ENCODE data around the gene PRKACG.

The PRKACG gene

DNA sequence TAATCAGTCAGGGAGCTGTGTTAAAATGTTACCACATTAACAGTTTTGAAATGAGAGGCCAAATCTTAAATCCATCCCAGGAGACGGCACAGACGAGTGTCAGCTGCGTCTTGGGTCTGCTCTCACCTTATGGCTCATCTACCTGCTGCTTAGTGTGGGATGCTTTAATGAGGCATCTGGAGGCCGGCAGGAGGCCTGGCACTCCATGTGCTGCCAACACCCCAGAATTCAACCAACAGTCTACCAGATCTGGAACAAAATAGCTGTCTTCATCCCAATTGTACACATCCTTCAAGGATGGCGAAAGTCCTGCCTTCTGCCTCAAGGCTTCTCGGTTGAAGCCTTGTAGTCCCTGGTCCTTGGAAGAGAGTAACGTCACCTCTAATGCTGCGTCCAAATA, 12.0 kb downstream of the PRKACG start:
- no peak for TF ChIP-seq CTCF (IDR thresholded peaks at IDR 0.05; ENCODE audit: extremely low read depth, insufficient read depth, missing control alignments)
- in situ Hi-C loops (cut with MboI; ENCODE audit: low pct_unique_long_range_greater_than_20kb, low sequenced_read_pairs, unreplicated experiment), result loop anchor here (25.0 kb wide), 1 partner anchor 290 kb away; the partner anchor contains the start of gene PIP5K1B
- no peak for DNase-seq (ENCODE audit: low spot score)

DNA sequence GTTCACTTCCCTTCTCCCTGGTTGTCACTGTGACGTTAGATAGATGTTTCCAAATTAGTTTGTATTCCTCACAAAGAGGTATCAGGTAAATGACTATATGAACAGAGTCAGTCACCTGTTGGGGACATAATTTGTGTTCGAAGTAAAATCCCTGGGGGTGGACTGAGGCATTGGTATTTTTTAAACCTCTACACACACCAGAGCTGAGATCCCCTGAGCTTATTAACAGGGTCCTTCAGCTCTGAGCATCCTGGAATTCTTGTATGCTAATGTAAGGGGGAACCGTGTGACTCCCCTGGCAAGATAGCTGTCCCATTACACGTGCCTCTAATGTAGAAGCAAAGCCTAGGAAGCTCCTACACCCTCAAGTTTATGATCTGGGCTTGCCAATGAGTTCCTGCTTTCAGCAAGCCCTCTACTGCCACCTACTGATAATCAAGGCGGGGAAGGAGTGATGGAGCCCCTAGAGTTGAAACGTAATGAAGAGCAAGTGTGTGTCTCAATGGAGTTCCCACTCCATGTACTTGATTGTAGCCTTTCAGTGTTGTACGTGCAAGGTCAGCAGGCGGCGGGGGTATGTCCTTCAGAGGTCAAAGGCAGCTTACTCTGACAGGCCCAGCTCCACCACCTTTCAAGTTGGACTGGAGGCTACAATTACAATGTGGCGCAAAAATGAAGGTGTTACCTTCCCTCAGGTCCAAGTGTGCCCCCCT, 14.4 kb downstream of the PRKACG start:
- TF ChIP-seq CTCF (IDR thresholded peaks at IDR 0.05; ENCODE audit: extremely low read depth, insufficient read depth, missing control alignments), result peak; percentile 84
- in situ Hi-C loops (cut with MboI; ENCODE audit: low pct_unique_long_range_greater_than_20kb, low sequenced_read_pairs, unreplicated experiment), result loop anchor here (10.0 to 25.0 kb wide), 2 partner anchors 287 to 415 kb away; partner anchors contain the start of gene PIP5K1B
- DNase-seq (ENCODE audit: low spot score), result peak; percentile 75

- no peak for TF ChIP-seq CTCF (IDR thresholded peaks at IDR 0.05; ENCODE audit: extremely low read depth, insufficient read depth, missing control alignments)
- in situ Hi-C loops (cut with MboI; ENCODE audit: low pct_unique_long_range_greater_than_20kb, low sequenced_read_pairs, unreplicated experiment), result loop anchor here (10.0 kb wide), 1 partner anchor 414 kb away; no protein-coding TSS in a partner anchor
- DNase-seq (ENCODE audit: low spot score), result no peak
Observed at GRCh38 chr9:68998812-68999211, 15.1 kb downstream of the PRKACG start.

- in situ Hi-C loops (cut with MboI; ENCODE audit: low pct_unique_long_range_greater_than_20kb, low sequenced_read_pairs, unreplicated experiment), result loop anchor here (10.0 kb wide), 1 partner anchor 414 kb away; no protein-coding TSS in a partner anchor
- DNase-seq (ENCODE audit: low spot score), result no peak
- no peak for TF ChIP-seq CTCF (IDR thresholded peaks at IDR 0.05; ENCODE audit: extremely low read depth, insufficient read depth, missing control alignments)
Observed at GRCh38 chr9:68998385-68998784, 15.5 kb downstream of the PRKACG start.

GRCh38 chr9:68997666-68998065, 16.2 kb downstream of the PRKACG start:
- no peak for DNase-seq (ENCODE audit: low spot score)
- in situ Hi-C loops (cut with MboI; ENCODE audit: low pct_unique_long_range_greater_than_20kb, low sequenced_read_pairs, unreplicated experiment), result loop anchor here (10.0 kb wide), 1 partner anchor 413 kb away; no protein-coding TSS in a partner anchor
- no peak for TF ChIP-seq CTCF (IDR thresholded peaks at IDR 0.05; ENCODE audit: extremely low read depth, insufficient read depth, missing control alignments)

GRCh38 chr9:68996462-68996861, 17.5 kb downstream of the PRKACG start:
- in situ Hi-C loops (cut with MboI; ENCODE audit: low pct_unique_long_range_greater_than_20kb, low sequenced_read_pairs, unreplicated experiment), result loop anchor here (10.0 kb wide), 1 partner anchor 412 kb away; no protein-coding TSS in a partner anchor
- no peak for DNase-seq (ENCODE audit: low spot score)
- no peak for TF ChIP-seq CTCF (IDR thresholded peaks at IDR 0.05; ENCODE audit: extremely low read depth, insufficient read depth, missing control alignments)
